T-helper 9 cell (primary cell): Measurements from ENCODE around the gene YARS1.

ENCODE experiments used
- DNase-seq: peaks from one replicate; pipeline ENCODE4 v3.0.0-alpha.2; 2020

The YARS1 gene

GRCh38 chr1:32775640-32776337 lies 41.4 kb downstream of the YARS1 start:
- no peak for DNase-seq

- no peak for DNase-seq
Measured at GRCh38 chr1:32774950-32775634, 42.1 kb downstream of the YARS1 start.

- DNase-seq = no peak
Measured at GRCh38 chr1:32774464-32774808, 42.7 kb downstream of the YARS1 start.

DNA sequence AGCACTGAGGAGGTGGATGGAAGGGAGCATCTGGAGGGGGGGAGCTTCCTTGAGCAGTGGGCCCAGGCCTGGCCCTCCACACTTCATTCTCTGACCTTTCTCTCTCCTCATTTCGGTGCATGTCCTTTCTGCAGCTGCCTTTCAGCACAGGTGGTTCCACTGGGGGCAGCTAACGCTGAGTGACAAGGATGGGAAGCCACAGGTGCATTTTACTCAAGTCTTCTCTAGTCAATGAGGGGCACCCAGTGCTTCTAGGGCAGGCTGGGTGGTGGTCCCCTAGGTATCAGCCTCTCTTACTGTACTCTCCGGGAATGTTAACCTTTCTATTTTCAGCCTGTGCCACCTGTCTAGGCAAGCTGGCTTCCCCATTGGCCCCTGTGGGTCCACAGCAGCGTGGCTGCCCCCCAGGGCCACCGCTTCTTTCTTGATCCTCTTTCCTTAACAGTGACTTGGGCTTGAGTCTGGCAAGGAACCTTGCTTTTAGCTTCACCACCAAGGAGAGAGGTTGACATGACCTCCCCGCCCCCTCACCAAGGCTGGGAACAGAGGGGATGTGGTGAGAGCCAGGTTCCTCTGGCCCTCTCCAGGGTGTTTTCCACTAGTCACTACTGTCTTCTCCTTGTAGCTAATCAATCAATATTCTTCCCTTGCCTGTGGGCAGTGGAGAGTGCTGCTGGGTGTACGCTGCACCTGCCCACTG lies 43.2 kb downstream of the YARS1 start:
- no peak for DNase-seq

GRCh38 chr1:32773018-32773763 lies 44.0 kb downstream of the YARS1 start:
- DNase-seq = peak; percentile 65

DNA sequence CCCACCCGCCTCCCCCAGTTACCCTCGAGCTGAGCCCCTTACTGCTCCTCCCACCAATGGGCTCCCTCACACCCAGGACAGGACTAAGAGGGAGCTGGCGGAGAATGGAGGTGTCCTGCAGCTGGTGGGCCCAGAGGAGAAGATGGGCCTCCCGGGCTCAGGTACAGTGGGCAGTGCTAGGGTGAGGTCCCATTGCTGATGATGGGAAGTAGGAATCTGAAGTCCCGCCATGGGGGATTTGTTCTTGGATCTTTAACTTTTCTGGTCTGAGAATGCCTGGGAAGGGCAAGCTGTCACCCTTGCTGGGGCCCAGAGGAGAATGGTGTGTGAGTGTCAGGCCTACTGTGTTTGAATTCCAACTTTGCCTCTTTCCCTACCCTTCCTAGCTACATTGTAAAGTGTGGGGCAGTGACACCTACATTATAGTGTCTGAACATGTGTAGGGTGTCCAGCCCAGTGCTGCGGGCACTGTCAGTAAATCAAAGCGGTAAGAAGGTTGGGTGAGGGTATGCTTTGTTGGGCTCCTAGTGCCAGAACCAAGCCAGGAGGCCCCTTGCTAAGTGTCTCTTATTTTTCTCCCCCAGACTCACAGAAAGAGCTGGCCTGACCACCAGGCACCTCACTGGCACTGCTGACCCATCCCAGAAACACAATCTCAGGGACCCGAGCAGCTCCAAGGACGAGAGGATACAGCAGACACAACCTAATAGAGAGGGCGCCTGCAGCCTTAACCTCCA lies 44.7 kb downstream of the YARS1 start:
- no peak for DNase-seq

GRCh38 chr1:32771561-32772280 lies 45.4 kb downstream of the YARS1 start:
- DNase-seq = no peak

- no peak for DNase-seq
Measured at GRCh38 chr1:32770741-32771548, 46.2 kb downstream of the YARS1 start.

GRCh38 chr1:32770221-32770731 lies 46.9 kb downstream of the YARS1 start:
- DNase-seq = no peak

GRCh38 chr1:32769524-32770220 lies 47.5 kb downstream of the YARS1 start:
- no peak for DNase-seq

GRCh38 chr1:32768110-32768850 lies 48.9 kb downstream of the YARS1 start:
- DNase-seq = no peak

- DNase-seq = no peak
Measured at GRCh38 chr1:32767641-32768040, 49.5 kb downstream of the YARS1 start.

- no peak for DNase-seq
Measured at GRCh38 chr1:32767156-32767555, 50.0 kb downstream of the YARS1 start.

DNA sequence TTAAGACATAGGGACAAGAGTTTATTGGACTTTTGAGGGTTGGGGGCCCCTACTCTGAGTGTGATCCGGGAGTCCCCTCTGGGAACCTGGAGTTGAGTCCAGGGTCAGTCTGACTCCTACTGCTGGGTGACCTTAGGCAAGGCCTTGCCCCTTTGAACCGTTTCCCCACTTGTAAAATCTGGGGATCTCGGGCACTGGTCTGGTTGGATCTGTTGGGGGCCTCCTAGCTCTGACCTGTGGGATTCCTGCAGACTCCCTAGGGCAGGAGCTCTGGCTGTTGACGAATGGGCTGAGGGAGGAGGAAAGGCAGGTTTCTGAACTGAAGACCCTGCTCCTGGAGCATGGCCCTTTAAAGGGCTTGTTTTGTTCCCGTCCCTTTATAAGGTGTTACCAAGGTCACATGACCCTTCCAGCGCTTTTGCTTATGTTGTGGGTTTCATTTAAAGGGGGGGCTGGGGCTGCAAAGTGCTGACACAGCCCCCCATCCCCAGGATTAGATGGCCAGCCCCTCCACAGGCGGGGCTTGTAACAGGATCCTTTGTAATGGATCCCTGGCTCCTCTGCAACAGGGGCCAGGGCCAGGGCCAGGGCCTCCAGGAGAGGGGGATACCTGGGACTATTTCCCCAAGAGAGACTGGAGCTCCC lies 50.7 kb downstream of the YARS1 start:
- no peak for DNase-seq

GRCh38 chr1:32765570-32766327 lies 51.4 kb downstream of the YARS1 start:
- DNase-seq = no peak

- no peak for DNase-seq
Measured at GRCh38 chr1:32764826-32765569, 52.2 kb downstream of the YARS1 start.

- DNase-seq = no peak
Measured at GRCh38 chr1:32763221-32763620, 53.9 kb downstream of the YARS1 start.
